Right forelimb (tissue), 1 donor: ENCODE data around the gene ST3GAL2.

Source experiments
- DNase-seq: peaks from one replicate; pipeline ENCODE4 v3.0.0-alpha.2; 2018

Gene ST3GAL2

DNA sequence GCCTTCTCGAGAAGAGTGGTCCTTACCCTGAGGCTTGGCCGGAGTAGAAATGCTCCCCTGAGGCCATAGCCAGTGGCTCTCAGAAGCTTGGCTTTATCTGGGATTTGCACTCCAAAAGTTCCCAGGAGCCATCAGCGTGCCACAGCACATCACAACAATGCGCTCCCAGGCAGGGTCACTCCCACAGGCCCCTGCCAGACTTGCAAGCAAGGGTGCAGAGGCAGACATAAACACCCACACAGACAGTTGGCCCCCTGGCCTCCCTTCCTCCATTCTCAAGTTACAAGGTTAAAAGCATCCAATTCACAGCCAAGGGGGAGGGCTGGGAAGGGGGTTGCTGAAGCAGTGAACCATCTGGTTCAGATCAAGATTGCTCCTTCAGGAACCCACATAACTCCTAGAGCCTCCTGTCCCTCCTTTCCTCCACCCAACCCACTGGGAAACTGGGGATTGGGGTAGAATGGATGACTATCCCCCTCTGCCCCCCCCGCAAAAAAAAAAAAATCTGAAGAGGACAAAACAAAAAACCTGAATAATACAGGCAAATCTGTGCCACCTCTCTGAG lies 1.8 kb downstream of the ST3GAL2 start:
- DNase-seq, result peak; percentile 69

DNA sequence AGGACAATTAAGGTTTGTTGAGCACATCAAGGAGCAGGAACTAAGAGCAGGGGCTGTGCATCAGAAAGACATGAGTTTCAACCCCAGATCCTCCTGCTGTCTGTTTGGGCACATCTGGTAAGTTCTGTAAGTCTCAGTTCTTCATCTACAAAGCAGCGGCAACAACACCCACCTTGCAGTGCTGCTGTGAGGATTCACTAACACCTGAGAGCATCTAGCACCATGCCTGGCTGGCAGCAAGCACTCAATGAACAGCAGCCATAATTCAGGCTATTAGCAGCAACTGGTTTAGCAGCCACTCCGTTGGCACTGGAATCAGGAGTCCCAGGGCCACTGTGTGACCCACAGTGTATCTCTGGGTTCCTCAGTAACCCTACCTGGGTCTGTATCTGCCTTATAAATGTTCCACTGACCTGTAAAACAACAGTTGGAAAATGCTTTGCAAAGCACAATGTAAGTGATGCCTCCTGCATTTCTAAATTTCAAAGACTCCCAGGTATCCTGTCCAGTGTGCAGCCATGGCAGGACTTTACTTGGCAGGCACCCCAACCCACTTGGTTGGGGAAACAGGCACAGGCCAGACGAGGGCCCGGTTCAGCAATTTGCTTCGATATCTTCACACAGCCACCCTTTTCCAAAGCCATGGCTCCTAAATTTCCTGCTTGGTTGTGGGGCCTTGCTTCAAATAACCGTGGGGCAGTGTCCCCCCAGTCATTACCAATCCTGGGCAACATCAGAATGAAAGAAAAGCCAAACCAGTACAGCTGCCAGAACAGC lies 4.2 kb downstream of the ST3GAL2 start:
- no peak for DNase-seq

DNA sequence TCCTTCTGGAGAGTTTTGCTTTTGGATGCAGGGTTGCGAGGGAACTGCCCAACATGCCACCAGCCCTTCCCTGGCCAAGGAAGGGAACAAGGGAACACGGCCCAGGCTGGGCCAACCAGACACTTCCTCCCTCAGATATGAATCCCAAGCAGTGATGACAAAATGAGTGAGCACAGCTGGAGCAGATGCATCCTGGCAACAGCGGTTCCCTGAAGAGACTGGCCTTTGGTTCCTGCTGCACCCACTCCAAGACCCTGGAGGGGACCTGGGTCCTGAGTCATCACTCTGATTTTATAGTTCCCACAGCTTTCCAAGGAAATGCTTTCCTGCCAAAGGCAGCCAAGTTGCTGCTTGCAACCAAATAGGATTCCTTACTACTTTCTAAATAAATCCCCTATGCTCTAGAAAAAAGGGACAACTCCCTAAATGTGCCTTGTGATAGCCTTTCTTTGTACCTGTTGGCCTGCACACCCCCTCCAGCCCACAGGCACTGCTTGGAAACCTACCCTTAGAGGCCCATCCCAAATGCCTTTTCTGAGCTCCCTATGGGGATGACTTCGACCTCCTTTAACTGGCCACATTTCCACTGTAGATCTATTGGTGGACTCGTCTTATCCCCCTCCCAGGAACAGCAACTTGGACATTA lies 5.3 kb downstream of the ST3GAL2 start:
- DNase-seq, result no peak

DNA sequence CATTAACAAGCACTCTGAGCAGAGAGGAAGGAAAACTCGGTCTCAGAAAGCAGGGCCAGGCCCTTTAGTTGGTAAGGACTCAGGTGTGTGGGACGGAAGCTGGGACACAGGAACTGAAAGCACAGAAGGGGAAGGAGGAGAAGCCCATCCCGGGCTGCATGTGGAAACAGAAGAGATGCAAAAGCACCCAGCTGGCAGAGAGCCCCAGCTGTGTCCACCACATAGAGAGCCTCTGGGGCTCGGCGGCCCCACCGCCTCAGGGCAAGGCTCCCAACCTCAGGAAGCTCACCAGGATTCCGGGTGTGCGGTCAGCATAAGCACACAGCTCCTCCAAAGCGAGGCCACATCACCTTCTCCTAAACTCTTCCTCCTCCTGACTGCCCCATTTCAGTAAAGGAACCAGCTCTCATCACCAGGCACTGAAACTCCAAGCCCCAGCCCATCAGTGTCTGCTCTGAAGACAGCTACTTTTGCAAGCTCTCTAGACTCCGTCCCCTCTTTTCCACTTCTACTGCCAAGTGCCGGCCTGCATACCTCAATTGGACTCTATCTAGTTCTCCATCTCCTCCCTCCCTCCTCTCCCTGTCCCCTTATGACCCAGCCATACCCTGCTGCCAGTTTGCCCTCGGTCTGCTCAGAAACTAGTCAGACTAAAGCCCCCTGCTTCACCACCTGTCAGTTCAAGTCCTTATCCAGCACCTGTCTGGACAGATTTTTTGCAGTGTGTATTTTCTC lies 6.0 kb downstream of the ST3GAL2 start:
- DNase-seq, result no peak

DNA sequence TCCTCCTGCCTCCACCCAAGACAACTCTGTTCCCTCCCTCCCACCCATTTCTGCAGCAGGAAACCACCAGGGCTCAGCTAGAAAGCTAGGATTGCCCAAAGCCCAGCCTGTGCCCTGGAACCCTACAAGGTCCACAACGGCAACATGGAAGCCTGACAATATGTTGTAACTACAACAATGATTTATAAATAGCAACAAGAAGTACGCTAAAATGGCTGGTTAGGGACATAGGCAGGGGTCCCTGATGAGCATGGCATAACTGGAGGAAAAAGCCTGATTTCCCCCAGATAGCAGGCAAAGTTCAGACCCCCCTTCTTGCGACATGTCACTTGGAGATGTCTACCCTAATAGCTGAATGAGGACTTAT lies 6.6 kb downstream of the ST3GAL2 start:
- DNase-seq, result no peak

DNA sequence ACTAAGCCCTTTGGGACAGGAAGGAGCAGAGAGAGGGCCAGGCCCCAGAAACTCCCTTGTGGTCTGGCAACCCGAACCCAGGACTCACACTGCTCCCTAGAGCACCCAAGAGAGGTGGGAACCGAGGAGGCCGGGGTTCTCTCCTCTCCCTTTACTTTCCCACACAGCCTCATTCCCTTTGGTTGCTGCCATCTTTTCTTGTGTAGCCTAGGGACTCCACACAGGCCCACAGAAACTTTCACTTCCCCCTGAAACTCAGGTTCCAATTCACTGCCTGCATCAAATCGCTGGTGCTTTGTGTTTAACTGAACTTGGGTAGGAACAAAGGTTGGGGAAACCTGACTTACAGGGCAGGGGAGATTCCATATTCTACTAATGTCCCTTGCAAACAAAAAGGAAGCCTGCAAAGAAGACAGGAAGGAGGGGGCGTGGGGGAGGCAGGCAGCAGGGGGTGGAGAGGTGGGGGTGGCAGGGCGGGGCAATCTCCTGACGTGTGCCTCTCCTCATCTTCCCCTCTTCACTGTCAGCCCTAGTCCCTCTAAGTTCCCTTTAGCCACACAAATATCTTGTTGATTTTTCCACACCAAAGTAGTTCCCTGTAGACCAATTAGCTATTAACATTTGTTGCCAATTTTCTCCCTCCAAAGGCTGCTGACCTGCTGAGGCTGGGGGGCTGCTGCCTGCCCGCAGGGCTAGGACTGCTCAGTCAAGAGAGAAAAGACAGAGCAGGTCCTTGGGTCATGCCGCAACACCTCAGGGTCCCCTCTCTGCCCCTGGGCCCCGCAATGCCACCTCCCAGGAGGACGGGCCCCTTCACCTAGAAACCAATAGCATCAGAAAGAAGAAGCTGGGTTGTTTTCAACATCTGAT lies 8.0 kb downstream of the ST3GAL2 start:
- DNase-seq, result no peak

DNA sequence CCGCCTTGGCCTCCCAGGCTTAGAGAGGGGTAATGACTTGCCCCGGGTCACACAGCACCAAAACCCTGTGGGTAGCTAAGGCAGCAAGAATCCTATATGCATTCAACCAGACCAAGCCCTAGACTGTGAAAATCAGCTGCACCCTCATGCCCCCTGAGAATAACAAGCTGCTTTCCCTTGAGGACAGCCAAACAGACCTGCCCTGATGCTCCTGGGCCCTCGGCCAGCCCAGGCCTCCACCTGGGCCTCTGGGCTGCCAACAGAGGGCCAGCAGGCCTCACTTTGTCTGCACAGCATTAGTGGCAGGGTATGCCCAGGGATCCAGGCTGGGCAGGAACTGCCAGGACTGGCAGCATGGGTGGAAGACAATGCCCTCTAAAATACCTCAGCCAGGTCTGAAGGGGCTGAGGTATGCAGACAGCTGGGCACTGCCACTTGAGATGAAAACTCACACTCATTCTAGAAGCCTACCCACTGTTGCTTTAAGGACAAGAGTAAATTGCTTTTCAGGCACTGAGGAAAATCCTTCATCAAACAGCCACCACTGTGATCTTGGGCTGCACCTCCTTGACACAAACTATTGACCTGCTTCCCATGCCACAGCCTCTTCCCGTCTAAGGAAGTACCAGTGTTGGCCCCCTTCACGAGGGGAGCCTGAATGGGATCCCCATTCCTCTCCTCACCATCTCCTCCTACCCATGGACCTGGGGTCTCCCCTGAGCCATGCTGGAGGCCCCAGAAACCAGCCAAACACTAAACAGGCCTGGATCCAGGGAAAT lies 8.8 kb downstream of the ST3GAL2 start:
- DNase-seq, result no peak

DNA sequence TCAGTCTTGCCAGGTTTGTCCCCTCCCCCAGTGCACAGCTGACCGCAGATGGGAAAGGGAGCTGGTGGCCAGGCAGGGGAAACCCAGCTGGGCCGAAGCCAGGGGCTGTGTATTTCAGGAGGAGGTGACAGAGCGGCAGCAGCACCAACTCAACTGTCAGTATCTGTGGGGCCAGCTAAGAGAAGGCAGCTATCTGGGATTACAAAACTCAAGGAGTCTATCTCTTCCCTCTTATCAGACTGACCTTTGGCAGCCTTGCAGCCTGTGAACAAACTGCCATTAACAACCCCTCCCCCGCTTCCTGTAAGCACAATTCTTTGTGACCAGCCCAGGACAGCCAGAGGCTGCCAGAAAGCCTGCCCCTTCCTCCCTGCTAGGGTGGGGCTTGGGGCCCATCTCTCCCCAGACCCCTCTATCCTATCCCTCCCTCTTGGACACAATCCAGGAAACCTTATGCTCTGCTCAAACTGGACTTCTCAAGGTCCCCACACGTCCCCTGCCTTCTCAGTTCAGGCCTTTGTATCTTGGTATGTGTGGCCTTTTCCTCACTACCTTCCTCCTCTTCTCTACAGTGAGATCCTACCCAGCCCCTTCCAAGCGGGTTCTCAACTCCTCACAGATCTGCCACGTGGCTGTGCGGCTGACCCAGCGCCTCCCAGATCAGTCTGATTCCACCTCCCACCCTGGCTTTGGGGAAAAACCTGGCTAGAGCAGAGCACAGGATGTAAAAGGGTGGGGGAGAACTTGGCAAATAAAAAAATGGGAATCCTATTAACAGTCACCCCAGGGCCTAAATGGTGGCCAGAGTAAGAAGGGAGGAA lies 10.5 kb downstream of the ST3GAL2 start:
- DNase-seq, result peak; percentile 89

DNA sequence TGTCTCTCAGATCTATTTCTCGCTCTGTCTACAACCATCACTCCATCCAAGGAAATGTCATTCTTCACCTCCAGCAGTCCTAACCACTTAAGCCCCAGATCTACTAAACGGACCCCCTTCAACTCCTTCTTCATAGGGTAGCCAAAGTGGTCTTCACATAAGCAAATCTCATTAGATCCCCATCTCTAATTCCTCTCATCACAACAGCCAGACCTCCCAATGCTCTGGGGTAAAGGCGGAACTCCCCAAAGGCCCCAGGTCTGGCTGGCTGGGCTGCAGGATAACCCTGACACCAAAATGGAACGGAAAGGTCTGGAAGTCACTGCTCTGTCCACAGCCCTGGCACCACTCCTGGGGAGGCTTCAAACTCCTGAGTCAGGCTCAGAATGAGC lies 11.1 kb downstream of the ST3GAL2 start:
- DNase-seq, result no peak

DNA sequence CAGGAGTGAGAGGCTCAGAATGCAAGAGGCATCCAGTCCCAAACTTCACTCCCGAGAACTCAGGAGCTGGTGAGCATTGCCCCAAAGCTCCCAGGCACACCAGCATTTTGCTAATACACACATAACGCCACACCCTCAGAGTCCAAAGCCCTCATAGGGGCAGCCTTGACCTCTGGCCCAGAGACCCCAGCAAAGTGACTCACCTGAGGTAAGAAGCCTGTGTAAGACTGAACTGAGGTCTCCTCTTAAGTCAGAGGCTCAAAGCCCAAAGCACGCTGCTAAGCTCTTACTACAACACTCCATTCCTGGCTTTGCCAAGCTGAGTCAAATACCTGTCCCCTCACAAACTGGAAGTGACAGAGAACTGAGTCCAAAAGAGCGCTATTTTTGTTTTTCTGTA lies 16.4 kb downstream of the ST3GAL2 start:
- DNase-seq, result no peak

DNA sequence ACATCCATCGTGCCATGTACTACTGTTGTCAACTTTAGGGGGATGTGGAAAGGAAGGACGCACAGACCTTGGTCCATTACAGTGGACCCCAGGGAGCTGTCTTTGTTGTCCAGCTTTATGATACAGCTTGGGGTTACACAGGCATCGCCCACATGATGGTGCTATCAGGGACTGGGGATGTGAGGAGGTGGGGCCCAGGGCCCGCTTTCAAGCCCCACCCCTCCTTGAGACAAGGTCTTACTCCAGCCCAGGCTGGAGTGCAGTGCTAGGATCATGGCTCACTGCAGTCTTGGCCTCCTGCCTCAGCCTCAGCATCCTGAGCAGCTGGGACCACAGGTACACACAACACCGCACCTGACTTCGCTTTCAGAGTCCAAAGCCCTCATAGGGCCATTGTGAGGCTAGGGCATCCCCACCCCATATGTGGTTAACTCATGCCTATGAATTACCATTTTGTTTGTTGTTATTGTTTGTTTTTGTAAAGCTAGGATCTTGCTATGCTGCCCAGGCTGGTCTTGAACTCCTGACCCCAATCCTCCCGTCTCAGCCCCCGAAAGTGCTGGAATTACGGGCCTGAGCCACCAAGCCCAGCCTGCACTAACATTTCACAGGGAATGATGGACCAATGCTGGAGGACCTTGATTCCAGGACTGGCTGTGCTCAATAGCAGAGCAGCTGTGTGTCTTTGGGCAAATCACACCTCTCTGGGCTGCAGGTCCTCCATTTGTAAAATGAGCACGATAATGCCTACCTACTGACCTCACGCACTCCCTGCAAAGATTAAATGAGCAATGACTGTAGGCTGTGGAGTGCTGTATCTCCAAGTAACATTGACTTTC lies 17.2 kb downstream of the ST3GAL2 start:
- DNase-seq, result no peak

DNA sequence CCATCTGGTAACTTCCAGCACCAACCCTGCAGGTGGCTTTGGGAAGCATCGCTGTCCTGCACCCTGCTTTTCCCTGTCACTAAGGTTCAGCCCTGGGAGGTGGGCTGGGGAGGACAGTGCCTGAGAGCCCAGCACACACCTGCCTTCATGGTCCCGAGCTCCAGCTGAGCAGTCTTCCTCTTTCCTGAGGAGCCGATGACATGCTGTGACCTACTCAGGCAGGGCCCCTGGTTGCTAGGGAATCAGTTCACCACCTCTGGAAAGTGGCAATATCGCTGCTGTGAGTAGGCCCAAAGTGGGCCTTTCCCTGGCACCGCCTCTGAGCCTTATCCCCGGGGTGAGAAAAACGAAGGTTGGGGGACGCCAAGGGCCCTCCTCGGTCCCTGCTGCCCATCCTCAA lies 17.9 kb downstream of the ST3GAL2 start:
- DNase-seq, result no peak

DNA sequence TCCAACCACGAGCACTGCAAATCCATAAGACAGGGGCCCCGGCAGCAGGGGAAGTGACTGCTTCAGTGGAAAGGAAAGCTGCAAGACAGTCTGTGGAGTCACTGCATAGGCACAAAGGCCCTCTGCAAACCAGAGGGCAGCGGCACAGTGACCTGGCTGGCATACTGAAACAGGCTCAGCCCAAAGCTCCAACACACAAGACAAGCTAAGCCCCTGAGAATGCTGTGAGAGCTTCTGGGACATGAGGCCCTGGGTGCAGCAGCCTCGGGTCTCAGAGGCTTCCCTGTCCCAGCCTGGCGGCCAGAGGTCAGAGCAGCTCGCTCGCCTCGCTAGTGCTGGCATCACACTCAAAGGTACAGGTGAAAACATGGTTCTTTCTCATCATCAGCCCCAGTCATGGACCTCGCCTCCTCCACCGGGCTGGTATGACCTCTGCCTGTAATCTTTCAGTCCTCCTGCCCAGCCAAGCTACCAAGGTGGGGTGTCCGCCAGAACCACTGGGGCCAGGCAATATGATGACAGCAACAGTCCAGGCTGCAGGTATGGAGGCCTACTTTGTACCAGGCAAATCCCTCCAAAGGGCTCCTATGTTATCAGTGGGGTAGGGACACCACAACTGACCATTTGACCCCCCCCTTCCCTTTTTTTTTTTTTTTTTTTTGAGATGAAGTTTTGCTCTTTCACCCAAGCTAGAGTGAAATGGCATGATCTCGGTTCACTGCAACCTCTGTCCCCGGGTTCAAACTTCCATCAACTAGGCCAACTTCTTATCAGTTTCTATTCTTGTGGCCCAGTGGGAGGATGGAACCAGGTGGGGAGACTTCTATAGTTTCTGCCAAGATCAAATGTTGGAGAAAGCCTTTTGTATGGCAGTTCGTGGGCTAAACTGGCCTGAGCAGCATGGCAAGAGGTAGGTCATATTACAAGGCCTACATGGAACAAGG lies 19.2 kb downstream of the ST3GAL2 start:
- DNase-seq, result no peak

DNA sequence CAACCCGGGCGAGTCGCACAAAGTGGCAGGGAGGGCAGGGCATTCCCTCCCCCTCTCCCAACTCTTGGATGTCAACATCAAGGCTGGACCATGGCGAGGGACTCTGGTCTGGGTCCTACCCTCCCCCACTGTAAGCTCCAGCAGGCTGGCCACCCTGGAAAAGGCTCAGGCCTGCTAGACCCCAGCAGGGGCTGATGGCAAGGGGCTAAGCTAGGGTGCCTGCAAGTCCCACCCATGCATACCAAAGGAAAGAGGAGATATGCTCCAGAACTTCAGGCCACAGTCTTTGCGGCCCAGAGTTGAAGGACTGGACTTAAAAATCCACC lies 19.9 kb downstream of the ST3GAL2 start:
- no peak for DNase-seq

DNA sequence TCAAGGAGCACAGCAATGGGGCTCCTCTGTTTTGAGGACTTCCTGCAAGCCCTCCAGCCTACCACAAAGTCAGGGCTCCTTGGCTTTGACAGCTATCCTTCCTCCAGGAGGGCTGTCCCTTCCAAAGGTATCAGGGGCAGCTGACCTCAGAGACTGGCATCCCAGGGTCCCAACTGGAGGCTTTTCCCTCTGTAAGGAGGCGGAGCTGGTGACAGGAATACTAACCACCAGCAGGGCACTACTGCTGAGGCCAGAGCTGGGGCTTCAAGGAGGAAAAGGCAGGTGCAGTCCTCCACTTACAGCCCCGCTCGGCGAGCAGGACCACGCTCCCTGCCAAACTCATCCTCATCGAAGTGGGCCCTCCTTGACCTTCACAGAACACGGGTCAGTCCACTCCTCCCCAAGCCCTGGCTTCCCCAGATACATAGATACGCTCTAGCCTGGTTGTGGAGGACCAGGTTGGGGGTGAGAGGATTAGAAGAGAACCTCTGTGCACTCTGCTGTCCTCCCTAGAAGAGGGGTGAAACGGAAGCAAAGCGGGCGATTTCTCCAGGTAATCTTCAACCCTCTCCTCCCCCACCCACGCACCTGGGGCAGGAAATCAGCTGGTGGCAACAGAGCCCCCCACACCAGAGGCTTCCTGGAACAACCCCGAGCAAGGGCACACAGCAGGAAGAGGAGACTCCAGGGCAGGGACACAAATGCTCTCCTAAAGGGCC lies 20.5 kb downstream of the ST3GAL2 start:
- DNase-seq, result no peak

DNA sequence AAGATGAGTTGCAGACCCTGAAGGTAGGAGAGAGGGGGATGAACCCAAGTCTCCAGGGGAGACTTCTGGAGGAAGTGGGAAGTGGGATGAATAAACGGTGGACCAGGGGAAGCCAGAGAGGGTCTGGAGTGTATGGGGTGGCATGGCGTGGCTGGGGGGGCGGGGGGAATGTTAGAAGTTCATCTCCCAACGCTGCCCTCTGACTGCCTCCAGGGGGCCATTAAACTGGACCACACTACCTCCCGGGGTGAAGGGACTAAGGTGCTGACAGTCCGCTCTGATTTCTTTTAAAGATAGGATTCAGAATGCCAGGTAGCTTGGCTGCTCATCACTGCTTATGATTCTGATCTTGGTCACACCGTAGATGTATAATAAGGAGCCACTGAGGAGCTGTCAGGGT lies 21.2 kb downstream of the ST3GAL2 start:
- no peak for DNase-seq

DNA sequence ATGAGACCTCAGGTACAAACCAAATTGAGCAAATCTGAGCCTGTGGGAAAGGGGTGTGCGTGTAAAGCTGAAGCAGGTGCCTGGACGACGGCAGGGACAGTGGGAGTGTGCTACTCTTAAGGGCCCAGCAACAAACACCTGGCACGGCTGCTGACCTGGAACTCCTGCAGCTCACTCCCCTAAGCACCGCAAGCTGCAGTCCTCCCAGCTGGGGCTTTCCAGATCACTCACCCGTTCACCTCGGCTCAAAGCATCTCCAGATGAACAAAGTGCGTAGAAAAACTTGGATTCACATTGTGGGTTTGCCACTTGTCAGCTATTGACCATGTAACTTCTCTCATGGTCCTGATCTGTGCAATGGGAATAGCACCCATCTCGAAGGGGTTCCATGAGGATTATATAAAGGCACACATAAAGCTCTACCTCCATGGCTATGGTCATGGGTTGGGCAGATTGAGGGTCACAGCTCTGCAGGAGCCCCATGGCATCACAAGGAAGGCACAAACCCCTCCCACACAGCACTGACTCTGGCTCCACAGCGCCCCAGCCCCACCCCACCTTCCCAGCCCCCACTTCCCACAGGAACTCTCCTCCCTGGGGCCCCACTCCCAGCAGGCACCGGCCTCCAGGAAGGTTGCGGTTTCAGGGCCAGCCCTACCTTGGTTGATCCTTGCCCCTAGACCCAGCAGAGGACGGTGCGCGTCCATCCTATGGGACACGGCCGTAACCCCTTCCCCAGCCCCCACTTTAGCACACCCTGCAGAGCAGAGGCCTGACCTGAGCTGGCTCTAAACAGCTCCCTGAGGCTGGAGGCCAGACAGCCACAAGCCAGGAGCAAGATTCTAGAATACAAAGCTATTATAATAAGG lies 21.9 kb downstream of the ST3GAL2 start:
- no peak for DNase-seq
